Nephron progenitor cell (in vitro differentiated cells): ENCODE results near the gene GATAD2B.

Experiments used
- DNase-seq: peaks from one replicate; pipeline ENCODE4 v3.0.0; 2021
- H3K27ac Mint-ChIP-seq: 2 replicates; pipeline ENCODE4 v1.8.0; 2021; ENCODE audit warnings: mild to moderate bottlenecking, moderate library complexity, mixed read lengths
- H3K27me3 Mint-ChIP-seq: 2 replicates; pipeline ENCODE4 v1.8.0; 2021; ENCODE audit warnings: mild to moderate bottlenecking, low read depth, mixed read lengths; ENCODE audit not compliant: poor library complexity
- H3K36me3 Mint-ChIP-seq: 2 replicates; pipeline ENCODE4 v1.8.0; 2021; ENCODE audit warnings: low read depth, mixed read lengths
- H3K4me1 Mint-ChIP-seq: 2 replicates; pipeline ENCODE4 v1.8.0; 2021; ENCODE audit warnings: mixed read lengths
- H3K4me3 Mint-ChIP-seq: 2 replicates; pipeline ENCODE4 v1.8.0; 2021; ENCODE audit warnings: mild to moderate bottlenecking, moderate library complexity, mixed read lengths
- H3K9me3 Mint-ChIP-seq: 2 replicates; pipeline ENCODE4 v1.8.0; 2021; ENCODE audit warnings: mild to moderate bottlenecking, moderate library complexity, mixed read lengths
- CTCF ChIP-seq: fragments of 200-600 bp; sonication (generic); IDR thresholded peaks from 2 replicates; pipeline ENCODE4 v1.5.0; 2021; ENCODE audit warnings: antibody characterized with exemption

Gene GATAD2B

GRCh38 chr1:153929981-153930948, 7.5 kb upstream of the GATAD2B start:
- peaks cover 25% of the 10 kb centered on the region for H3K36me3 Mint-ChIP-seq
- peak overlapping the region; percentile 64 for H3K27ac Mint-ChIP-seq
- no peak for TF ChIP-seq CTCF
- no peaks in the 10 kb centered on the region for H3K4me1 Mint-ChIP-seq
- DNase-seq = no peak
- H3K27me3 Mint-ChIP-seq = no peaks in the 10 kb centered on the region
- H3K9me3 Mint-ChIP-seq = no peaks in the 10 kb centered on the region
- no peak overlapping the region for H3K4me3 Mint-ChIP-seq

- DNase-seq = no peak
- peak overlapping the region; percentile 64 for H3K27ac Mint-ChIP-seq
- H3K9me3 Mint-ChIP-seq = no peaks in the 10 kb centered on the region
- H3K36me3 Mint-ChIP-seq = peaks cover 16% of the 10 kb centered on the region
- no peaks in the 10 kb centered on the region for H3K27me3 Mint-ChIP-seq
- TF ChIP-seq CTCF = no peak
- H3K4me3 Mint-ChIP-seq = no peak overlapping the region
- H3K4me1 Mint-ChIP-seq = no peaks in the 10 kb centered on the region
Observed at GRCh38 chr1:153929426-153929825, 6.7 kb upstream of the GATAD2B start.

GRCh38 chr1:153928791-153929341, 6.1 kb upstream of the GATAD2B start:
- Mint-ChIP-seq H3K4me1 (peaks cover 2% of the 10 kb centered on the region), H3K9me3 (no peaks in the 10 kb centered on the region), H3K36me3 (peaks cover 14% of the 10 kb centered on the region), H3K27ac (peak overlapping the region; percentile 80), H3K4me3 (no peak overlapping the region), H3K27me3 (no peaks in the 10 kb centered on the region)
- no peak for TF ChIP-seq CTCF
- no peak for DNase-seq

GRCh38 chr1:153928245-153928644, 5.5 kb upstream of the GATAD2B start:
- Mint-ChIP-seq H3K27ac (peak overlapping the region; percentile 80), H3K9me3 (no peaks in the 10 kb centered on the region), H3K4me3 (no peak overlapping the region), H3K27me3 (no peaks in the 10 kb centered on the region), H3K4me1 (peaks cover 7% of the 10 kb centered on the region), H3K36me3 (peaks cover 14% of the 10 kb centered on the region)
- no peak for DNase-seq
- no peak for TF ChIP-seq CTCF

- Mint-ChIP-seq H3K4me3 (no peak overlapping the region), H3K27me3 (no peaks in the 10 kb centered on the region)
Observed at GRCh38 chr1:153926405-153926804, 3.6 kb upstream of the GATAD2B start.

More at GRCh38 chr1:153926405-153926804, 3.6 kb upstream of the GATAD2B start:
- peaks cover 10% of the 10 kb centered on the region for H3K4me1 Mint-ChIP-seq
- no peak for DNase-seq
- no peaks in the 10 kb centered on the region for H3K9me3 Mint-ChIP-seq
- TF ChIP-seq CTCF = no peak
- H3K36me3 Mint-ChIP-seq = peaks cover 9% of the 10 kb centered on the region
- no peak overlapping the region for H3K27ac Mint-ChIP-seq
